Astrocyte (in vitro differentiated cells and primary cell): ENCODE measurements around the gene MTX3. TPM values are rescaled to one million over a fixed set of nuclear protein-coding genes. Genes with fewer than 3 reads are reported as not detected.

Experiments
- DNase-seq: peaks from one replicate; pipeline ENCODE4 v3.0.0-alpha.2; 2010; ENCODE audit warnings: low read depth
- FAIRE-seq: peaks from 2 replicates; lab custom pipeline; 2011; peaks lifted over from hg19 to GRCh38; lab: Jason Lieb, UNC
- H2AFZ ChIP-seq: 2 replicates; pipeline ENCODE4 v1.6.0; 2012; ENCODE audit warnings: low read depth, low read length, inconsistent platforms
- H3K27ac ChIP-seq: 2 replicates; pipeline ENCODE4 v1.5.1; 2011; ENCODE audit warnings: low read depth, low read length, inconsistent platforms
- H3K27me3 ChIP-seq: 2 replicates; pipeline ENCODE4 v1.6.0; 2011; ENCODE audit warnings: low read length, inconsistent platforms; ENCODE audit not compliant: insufficient read depth
- H3K36me3 ChIP-seq: 2 replicates; pipeline ENCODE4 v1.5.1; 2011; ENCODE audit warnings: low read length, inconsistent platforms; ENCODE audit not compliant: insufficient read depth
- H3K4me1 ChIP-seq: 2 replicates; pipeline ENCODE4 v1.5.1; 2011; ENCODE audit warnings: low read length, inconsistent platforms; ENCODE audit not compliant: insufficient read depth
- H3K4me2 ChIP-seq: 2 replicates; pipeline ENCODE4 v1.6.0; 2012; ENCODE audit warnings: low read length, inconsistent platforms
- H3K4me3 ChIP-seq: 2 replicates; pipeline ENCODE4 v1.5.1; 2011; ENCODE audit warnings: low read depth, mild to moderate bottlenecking, low read length, inconsistent platforms; ENCODE audit not compliant: insufficient read depth
- H3K79me2 ChIP-seq: 2 replicates; pipeline ENCODE4 v1.6.0; 2012; ENCODE audit warnings: mild to moderate bottlenecking, low read length, inconsistent platforms; ENCODE audit not compliant: insufficient read depth
- H3K9ac ChIP-seq: 2 replicates; pipeline ENCODE4 v1.6.0; 2012; ENCODE audit warnings: mild to moderate bottlenecking, low read length, inconsistent platforms
- H3K9me3 ChIP-seq: 2 replicates; pipeline ENCODE4 v1.5.1; 2012; ENCODE audit warnings: low read depth, mild to moderate bottlenecking, low read length, inconsistent platforms; ENCODE audit not compliant: insufficient read depth
- H4K20me1 ChIP-seq: 2 replicates; pipeline ENCODE4 v1.6.0; 2012; ENCODE audit warnings: low read length, inconsistent platforms; ENCODE audit not compliant: insufficient read depth
- H3K27ac Mint-ChIP-seq: one replicate; pipeline ENCODE4 v1.8.0; 2021; ENCODE audit warnings: mild to moderate bottlenecking, mixed read lengths; ENCODE audit not compliant: unreplicated experiment
- H3K27me3 Mint-ChIP-seq: one replicate; pipeline ENCODE4 v1.8.0; 2021; ENCODE audit warnings: low read depth, mixed read lengths; ENCODE audit not compliant: unreplicated experiment
- H3K36me3 Mint-ChIP-seq: one replicate; pipeline ENCODE4 v1.8.0; 2021; ENCODE audit warnings: low read depth, mixed read lengths; ENCODE audit not compliant: unreplicated experiment
- H3K4me1 Mint-ChIP-seq: one replicate; pipeline ENCODE4 v1.8.0; 2021; ENCODE audit warnings: low read depth, mixed read lengths; ENCODE audit not compliant: unreplicated experiment
- H3K4me3 Mint-ChIP-seq: one replicate; pipeline ENCODE4 v1.8.0; 2021; ENCODE audit warnings: mild to moderate bottlenecking, moderate library complexity, mixed read lengths; ENCODE audit not compliant: unreplicated experiment
- H3K9me3 Mint-ChIP-seq: one replicate; pipeline ENCODE4 v1.8.0; 2021; ENCODE audit warnings: mild to moderate bottlenecking, mixed read lengths; ENCODE audit not compliant: unreplicated experiment
- EZH2 ChIP-seq: IDR thresholded peaks from 2 replicates; pipeline ENCODE4 v1.6.1; 2012; ENCODE audit warnings: mild to moderate bottlenecking, low read length, inconsistent platforms; ENCODE audit not compliant: insufficient read depth
- total RNA-seq: library from RNA; stranded (reverse); gene quantifications from 2 replicates; pipeline ENCODE4 v1.2.1, GENCODE V29; 2021
- TF ChIP-seq, protein P1 (sequence below): IDR thresholded peaks from 2 replicates; pipeline ENCODE4 v1.5.1; 2011; ENCODE audit warnings: low read depth, mild to moderate bottlenecking, inconsistent platforms, low read length, moderate library complexity; ENCODE audit not compliant: insufficient read depth

The MTX3 gene
- total RNA-seq, 1 donor from 2014 or later: 14.0 TPM

- Histone ChIP-seq H3K4me1 (peaks cover 15% of the 10 kb centered on the region), H3K4me2 (peak overlapping the region; percentile 37), H3K9me3 (no peaks in the 10 kb centered on the region), H3K36me3 (peaks cover 6% of the 10 kb centered on the region), H3K9ac (no peak overlapping the region), H4K20me1 (no peaks in the 10 kb centered on the region), H3K79me2 (no peaks in the 10 kb centered on the region), H3K27me3 (no peaks in the 10 kb centered on the region), H3K4me3 (no peak overlapping the region), H2AFZ (no peak overlapping the region), H3K27ac (no peak overlapping the region)
- Mint-ChIP-seq H3K36me3 (peaks cover 3% of the 10 kb centered on the region), H3K27me3 (no peaks in the 10 kb centered on the region), H3K4me3 (no peak overlapping the region), H3K27ac (peak overlapping the region; percentile 77), H3K4me1 (peaks cover 32% of the 10 kb centered on the region), H3K9me3 (no peaks in the 10 kb centered on the region)
- FAIRE-seq (no peak), DNase-seq (peak; percentile 6)
- TF ChIP-seq EZH2: no peak
- TF ChIP-seq, protein P1, sequence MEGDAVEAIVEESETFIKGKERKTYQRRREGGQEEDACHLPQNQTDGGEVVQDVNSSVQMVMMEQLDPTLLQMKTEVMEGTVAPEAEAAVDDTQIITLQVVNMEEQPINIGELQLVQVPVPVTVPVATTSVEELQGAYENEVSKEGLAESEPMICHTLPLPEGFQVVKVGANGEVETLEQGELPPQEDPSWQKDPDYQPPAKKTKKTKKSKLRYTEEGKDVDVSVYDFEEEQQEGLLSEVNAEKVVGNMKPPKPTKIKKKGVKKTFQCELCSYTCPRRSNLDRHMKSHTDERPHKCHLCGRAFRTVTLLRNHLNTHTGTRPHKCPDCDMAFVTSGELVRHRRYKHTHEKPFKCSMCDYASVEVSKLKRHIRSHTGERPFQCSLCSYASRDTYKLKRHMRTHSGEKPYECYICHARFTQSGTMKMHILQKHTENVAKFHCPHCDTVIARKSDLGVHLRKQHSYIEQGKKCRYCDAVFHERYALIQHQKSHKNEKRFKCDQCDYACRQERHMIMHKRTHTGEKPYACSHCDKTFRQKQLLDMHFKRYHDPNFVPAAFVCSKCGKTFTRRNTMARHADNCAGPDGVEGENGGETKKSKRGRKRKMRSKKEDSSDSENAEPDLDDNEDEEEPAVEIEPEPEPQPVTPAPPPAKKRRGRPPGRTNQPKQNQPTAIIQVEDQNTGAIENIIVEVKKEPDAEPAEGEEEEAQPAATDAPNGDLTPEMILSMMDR: no peak
Measured at GRCh38 chr5:79975422-79975821, 15.6 kb downstream of the MTX3 start.

DNA sequence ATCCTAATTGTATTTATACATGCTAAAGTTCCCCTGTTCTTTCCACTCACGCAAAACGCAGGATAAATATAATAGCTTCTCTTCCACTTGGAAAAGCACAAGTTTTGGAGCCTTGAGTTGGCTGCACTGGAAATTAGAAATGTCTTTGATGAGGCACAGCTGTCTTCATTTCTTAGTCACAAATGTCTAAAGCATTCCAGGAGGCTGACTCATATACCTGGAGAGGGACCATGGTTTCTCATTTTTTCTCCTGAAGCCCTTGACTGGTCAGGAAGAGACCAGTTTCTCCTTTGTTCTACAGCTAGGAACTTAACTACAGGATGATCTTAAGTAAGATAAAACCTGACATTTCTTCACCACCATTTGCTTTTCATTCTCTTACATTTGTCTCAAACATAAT is 16.2 kb downstream of the MTX3 start:
- Histone ChIP-seq H3K4me3 (no peak overlapping the region), H3K79me2 (no peaks in the 10 kb centered on the region), H2AFZ (no peak overlapping the region), H3K9me3 (no peaks in the 10 kb centered on the region), H3K4me2 (peak overlapping the region; percentile 37), H3K9ac (no peak overlapping the region), H3K36me3 (peaks cover 6% of the 10 kb centered on the region), H3K27ac (no peak overlapping the region), H3K4me1 (peaks cover 15% of the 10 kb centered on the region), H3K27me3 (no peaks in the 10 kb centered on the region), H4K20me1 (no peaks in the 10 kb centered on the region)
- peak overlapping the region; percentile 77 for H3K27ac Mint-ChIP-seq
- no peaks in the 10 kb centered on the region for H3K9me3 Mint-ChIP-seq
- H3K4me3 Mint-ChIP-seq: no peak overlapping the region
- peaks cover 3% of the 10 kb centered on the region for H3K36me3 Mint-ChIP-seq
- H3K4me1 Mint-ChIP-seq: peaks cover 32% of the 10 kb centered on the region
- DNase-seq (peak; percentile 72), FAIRE-seq (peak; percentile 29)
- TF ChIP-seq, protein P1: no peak
- no peaks in the 10 kb centered on the region for H3K27me3 Mint-ChIP-seq

- Histone ChIP-seq H3K27me3 (no peaks in the 10 kb centered on the region), H2AFZ (no peak overlapping the region), H4K20me1 (no peaks in the 10 kb centered on the region), H3K27ac (no peak overlapping the region), H3K4me2 (no peak overlapping the region), H3K4me3 (no peak overlapping the region), H3K9me3 (no peaks in the 10 kb centered on the region), H3K36me3 (peaks cover 6% of the 10 kb centered on the region), H3K9ac (no peak overlapping the region), H3K79me2 (no peaks in the 10 kb centered on the region), H3K4me1 (peaks cover 15% of the 10 kb centered on the region)
- Mint-ChIP-seq H3K27me3 (no peaks in the 10 kb centered on the region), H3K36me3 (peaks cover 3% of the 10 kb centered on the region), H3K4me3 (no peak overlapping the region), H3K4me1 (peaks cover 32% of the 10 kb centered on the region), H3K27ac (peak overlapping the region; percentile 22), H3K9me3 (no peaks in the 10 kb centered on the region)
- FAIRE-seq (no peak), DNase-seq (no peak)
- TF ChIP-seq, protein P1: no peak
- no peak for TF ChIP-seq EZH2
Measured at GRCh38 chr5:79973996-79974395, 17.1 kb downstream of the MTX3 start.
